SK-N-MC (cell line): ENCODE results near the gene R3HCC1L.

Source experiments
- EZH2 ChIP-seq: fragments of 200-600 bp; sonication (generic); IDR thresholded peaks from one replicate; pipeline ENCODE4 v1.6.1; 2017; ENCODE audit warnings: antibody characterized with exemption
- FOXP2 ChIP-seq: optimal IDR thresholded peaks from 2 replicates; pipeline ENCODE3; 2011; ENCODE audit warnings: mild to moderate bottlenecking, moderate library complexity; ENCODE audit not compliant: insufficient read depth; ENCODE audit errors: extremely low read length, control extremely low read depth
- POLR2AphosphoS5 ChIP-seq: IDR thresholded peaks from 2 replicates; pipeline ENCODE4 v1.6.1; 2012; ENCODE audit warnings: mild to moderate bottlenecking, low read depth, low read length, borderline replicate concordance

GRCh38 chr10:98252464-98252863 is 118.0 kb downstream of the R3HCC1L start:
- TF ChIP-seq POLR2AphosphoS5 (no peak), EZH2 (no peak), FOXP2 (no peak)
